H9 (cell line): Measurements from ENCODE around the gene EIF3K. TPM values are rescaled to one million over a fixed set of nuclear protein-coding genes. Genes with fewer than 3 reads are reported as not detected.
A peak's percentile ranks its signal among the peaks of the same experiment; 100 is the strongest.

ENCODE experiments used
- DNase-seq: peaks from one replicate; pipeline ENCODE4 v3.0.0-alpha.2; 2017
- H2AFZ ChIP-seq: one replicate; pipeline ENCODE4 v1.6.1; 2013; ENCODE audit warnings: mild to moderate bottlenecking, low read length, control low read depth, moderate library complexity
- H2AK5ac ChIP-seq: 2 replicates; pipeline ENCODE4 v1.6.1; 2013; ENCODE audit warnings: low read length, control low read depth, mixed read lengths; ENCODE audit not compliant: insufficient read length
- H2BK120ac ChIP-seq: one replicate; pipeline ENCODE4 v1.6.1; 2013; ENCODE audit warnings: low read depth, mild to moderate bottlenecking, low read length, control low read depth, inconsistent platforms; ENCODE audit not compliant: poor library complexity, severe bottlenecking
- H2BK12ac ChIP-seq: 2 replicates; pipeline ENCODE4 v1.6.1; 2013; ENCODE audit warnings: low read length, control low read depth, mixed read lengths, low read depth; ENCODE audit not compliant: insufficient read length
- H2BK15ac ChIP-seq: 2 replicates; pipeline ENCODE4 v1.6.1; 2013; ENCODE audit warnings: low read depth, low read length, control low read depth
- H2BK20ac ChIP-seq: one replicate; pipeline ENCODE4 v1.6.1; 2013; ENCODE audit warnings: low read depth, mild to moderate bottlenecking, low read length, control low read depth, inconsistent platforms; ENCODE audit not compliant: poor library complexity, severe bottlenecking
- H2BK5ac ChIP-seq: 2 replicates; pipeline ENCODE4 v1.6.1; 2013; ENCODE audit warnings: low read length, control low read depth, mixed read lengths; ENCODE audit not compliant: insufficient read length
- H3K14ac ChIP-seq: 2 replicates; pipeline ENCODE4 v1.6.1; 2013; ENCODE audit warnings: low read length, control low read depth; ENCODE audit not compliant: insufficient read depth
- H3K18ac ChIP-seq: 2 replicates; pipeline ENCODE4 v1.6.1; 2013; ENCODE audit warnings: low read depth, mild to moderate bottlenecking, mixed read lengths, low read length, control low read depth; ENCODE audit not compliant: insufficient read length
- H3K23ac ChIP-seq: 2 replicates; pipeline ENCODE4 v1.6.1; 2013; ENCODE audit warnings: low read length, control low read depth, mixed read lengths, low read depth; ENCODE audit not compliant: insufficient read length
- H3K23me2 ChIP-seq: 2 replicates; pipeline ENCODE4 v1.6.1; 2013; ENCODE audit warnings: low read depth, mild to moderate bottlenecking, mixed read lengths, low read length, control low read depth; ENCODE audit not compliant: insufficient read length, poor library complexity, severe bottlenecking
- H3K27ac ChIP-seq: 2 replicates; pipeline ENCODE4 v1.5.1; 2013; ENCODE audit warnings: low read length, control low read depth, mixed read lengths, low read depth; ENCODE audit not compliant: insufficient read length
- H3K27me3 ChIP-seq: 2 replicates; pipeline ENCODE4 v1.6.1; 2013; ENCODE audit warnings: low read length, control low read depth, inconsistent platforms; ENCODE audit not compliant: insufficient read depth
- H3K4ac ChIP-seq: 2 replicates; pipeline ENCODE4 v1.6.1; 2013; ENCODE audit warnings: low read depth, mild to moderate bottlenecking, control low read depth, inconsistent platforms, low read length, moderate library complexity
- H3K4me1 ChIP-seq: 2 replicates; pipeline ENCODE4 v1.6.1; 2013; ENCODE audit warnings: low read length, control low read depth, inconsistent platforms; ENCODE audit not compliant: insufficient read depth
- H3K4me2 ChIP-seq: 2 replicates; pipeline ENCODE4 v1.6.1; 2013; ENCODE audit warnings: low read length, control low read depth, mixed read lengths; ENCODE audit not compliant: insufficient read length, insufficient read depth
- H3K56ac ChIP-seq: 2 replicates; pipeline ENCODE4 v1.6.1; 2013; ENCODE audit warnings: low read depth, mild to moderate bottlenecking, mixed read lengths, low read length, control low read depth; ENCODE audit not compliant: insufficient read length
- H3K79me1 ChIP-seq: 2 replicates; pipeline ENCODE4 v1.6.1; 2013; ENCODE audit warnings: low read depth, mild to moderate bottlenecking, moderate library complexity, low read length, control low read depth, inconsistent platforms; ENCODE audit not compliant: insufficient read depth, poor library complexity, severe bottlenecking
- H3K79me2 ChIP-seq: 2 replicates; pipeline ENCODE4 v1.6.1; 2013; ENCODE audit warnings: low read length, control low read depth, inconsistent platforms; ENCODE audit not compliant: insufficient read depth
- H3K9ac ChIP-seq: 2 replicates; pipeline ENCODE4 v1.6.1; 2013; ENCODE audit warnings: low read length, control low read depth, mixed read lengths; ENCODE audit not compliant: insufficient read length; ENCODE audit errors: extremely low read depth
- H3K9me3 ChIP-seq: one replicate; pipeline ENCODE4 v1.6.1; 2013; ENCODE audit warnings: low read depth, low read length, inconsistent platforms; ENCODE audit not compliant: control insufficient read depth
- H3T11ph ChIP-seq: one replicate; pipeline ENCODE4 v1.6.1; 2013; ENCODE audit warnings: mild to moderate bottlenecking, low read length, control low read depth, inconsistent platforms
- H4K20me1 ChIP-seq: one replicate; pipeline ENCODE4 v1.6.1; 2013; ENCODE audit not compliant: control insufficient read depth, insufficient read length, insufficient read depth
- H4K5ac ChIP-seq: 2 replicates; pipeline ENCODE4 v1.6.1; 2013; ENCODE audit warnings: low read depth, mild to moderate bottlenecking, mixed read lengths, low read length, control low read depth; ENCODE audit not compliant: insufficient read length
- H4K8ac ChIP-seq: replicated peaks from 2 replicates; pipeline ENCODE4 v1.6.1; 2013; ENCODE audit warnings: low read length, control low read depth, mixed read lengths, low read depth; ENCODE audit not compliant: insufficient read length
- H4K91ac ChIP-seq: 2 replicates; pipeline ENCODE4 v1.6.1; 2013; ENCODE audit warnings: low read depth, mild to moderate bottlenecking, moderate library complexity, mixed read lengths, low read length, control low read depth; ENCODE audit not compliant: insufficient read length
- H3K27ac Mint-ChIP-seq, 3 experiments: 2 replicates in 2 of 3; 3 replicates in 1 of 3; pipeline ENCODE4 v1.8.0; 2020 to 2021; ENCODE audit warnings: mixed read lengths in 3 of 3, mild to moderate bottlenecking in 1 of 3, moderate library complexity in 1 of 3
- H3K27me3 Mint-ChIP-seq: 2 replicates; pipeline ENCODE4 v1.8.0; 2021; ENCODE audit warnings: low read depth, mild to moderate bottlenecking, moderate library complexity, mixed read lengths
- H3K36me3 Mint-ChIP-seq, 3 experiments: 2 replicates in 2 of 3; 3 replicates in 1 of 3; pipeline ENCODE4 v1.8.0; 2020 to 2021; ENCODE audit warnings: low read depth in 3 of 3, mixed read lengths in 3 of 3; ENCODE audit not compliant: insufficient read depth in 1 of 3
- H3K4me1 Mint-ChIP-seq, 2 experiments: 2 replicates each; pipeline ENCODE4 v1.8.0; 2020; ENCODE audit warnings: mixed read lengths in 2 of 2
- H3K4me3 Mint-ChIP-seq, 2 experiments: 2 replicates in 1 of 2; 3 replicates in 1 of 2; pipeline ENCODE4 v1.8.0; 2020 to 2021; ENCODE audit warnings: mild to moderate bottlenecking in 2 of 2, mixed read lengths in 2 of 2, moderate library complexity in 1 of 2
- H3K9me3 Mint-ChIP-seq, 2 experiments: 2 replicates in 1 of 2; 3 replicates in 1 of 2; pipeline ENCODE4 v1.8.0; 2020; ENCODE audit warnings: mild to moderate bottlenecking in 2 of 2, mixed read lengths in 2 of 2, moderate library complexity in 1 of 2
- WGBS: extraction: QIAGEN DNeasy Blood & Tissue Kit; methylation state at CpG from one replicate; pipeline ENCODE4 v1.1.7; 2013; ENCODE audit warnings: missing lambda C conversion rate, low lambda C conversion rate, mixed read lengths; ENCODE audit not compliant: insufficient read length; ENCODE audit errors: extremely low coverage; 5-methylcytosine and 5-hydroxymethylcytosine counted together
- total RNA-seq: library from RNA; stranded (reverse); gene quantifications from 2 replicates; pipeline ENCODE4 v1.2.1, GENCODE V29; 2021
- TF ChIP-seq, protein P1 (sequence below): fragments of 200-600 bp; sonication (generic); conservative IDR thresholded peaks from 3 replicates; pipeline ENCODE4 v1.8.0; 2021; ENCODE audit warnings: antibody characterized with exemption, mild to moderate bottlenecking

The EIF3K gene
- total RNA-seq, 1 experiment from 2014 or later, result 345 TPM

GRCh38 chr19:38650172-38650775 lies 31.3 kb downstream of the EIF3K start:
- Histone ChIP-seq H2BK20ac (no peak overlapping the region), H3K18ac (no peak overlapping the region), H4K20me1 (no peaks in the 10 kb centered on the region), H3T11ph (no peak overlapping the region), H4K8ac (no peak overlapping the region), H3K79me2 (peaks cover 64% of the 10 kb centered on the region), H3K9ac (peak overlapping the region; percentile 42), H3K4me1 (peaks cover 19% of the 10 kb centered on the region), H3K23me2 (peaks cover 21% of the 10 kb centered on the region), H2BK5ac (no peak overlapping the region), H3K4me2 (peak overlapping the region; percentile 93), H4K91ac (no peak overlapping the region), H2AFZ (no peak overlapping the region), H3K79me1 (peaks cover 3% of the 10 kb centered on the region), H3K56ac (no peak overlapping the region), H2BK12ac (no peak overlapping the region), H2AK5ac (no peak overlapping the region), H3K9me3 (no peaks in the 10 kb centered on the region), H3K23ac (no peak overlapping the region), H3K27ac (no peak overlapping the region), H2BK15ac (no peak overlapping the region), H3K14ac (no peak overlapping the region), H4K5ac (no peak overlapping the region), H3K27me3 (no peaks in the 10 kb centered on the region), H3K4ac (no peak overlapping the region), H2BK120ac (no peak overlapping the region)
- Mint-ChIP-seq H3K4me3 (peak overlapping the region; percentile 95 to 100), H3K27ac (peak overlapping the region; percentile 38 to 88 (median 86); a peak in 4 of 7 replicates), H3K36me3 (peaks cover 4 to 12% (median 8%) of the 10 kb centered on the region in 3 experiments; a peak in 5 of 7 replicates), H3K27me3 (no peaks in the 10 kb centered on the region; the same call in 1 of the 2 replicates), H3K4me1 (peaks cover 64 to 71% of the 10 kb centered on the region in 2 experiments), H3K9me3 (no peaks in the 10 kb centered on the region; a peak in 1 of 5 replicates)
- TF ChIP-seq, protein P1, sequence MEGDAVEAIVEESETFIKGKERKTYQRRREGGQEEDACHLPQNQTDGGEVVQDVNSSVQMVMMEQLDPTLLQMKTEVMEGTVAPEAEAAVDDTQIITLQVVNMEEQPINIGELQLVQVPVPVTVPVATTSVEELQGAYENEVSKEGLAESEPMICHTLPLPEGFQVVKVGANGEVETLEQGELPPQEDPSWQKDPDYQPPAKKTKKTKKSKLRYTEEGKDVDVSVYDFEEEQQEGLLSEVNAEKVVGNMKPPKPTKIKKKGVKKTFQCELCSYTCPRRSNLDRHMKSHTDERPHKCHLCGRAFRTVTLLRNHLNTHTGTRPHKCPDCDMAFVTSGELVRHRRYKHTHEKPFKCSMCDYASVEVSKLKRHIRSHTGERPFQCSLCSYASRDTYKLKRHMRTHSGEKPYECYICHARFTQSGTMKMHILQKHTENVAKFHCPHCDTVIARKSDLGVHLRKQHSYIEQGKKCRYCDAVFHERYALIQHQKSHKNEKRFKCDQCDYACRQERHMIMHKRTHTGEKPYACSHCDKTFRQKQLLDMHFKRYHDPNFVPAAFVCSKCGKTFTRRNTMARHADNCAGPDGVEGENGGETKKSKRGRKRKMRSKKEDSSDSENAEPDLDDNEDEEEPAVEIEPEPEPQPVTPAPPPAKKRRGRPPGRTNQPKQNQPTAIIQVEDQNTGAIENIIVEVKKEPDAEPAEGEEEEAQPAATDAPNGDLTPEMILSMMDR, result no peak
- no CpG with 5 or more reads among the region's 8 CpGs for WGBS
- DNase-seq, result no peak
